H1 (cell line): ENCODE data around the gene JAKMIP1. TPM values are rescaled to one million over a fixed set of nuclear protein-coding genes. Genes with fewer than 3 reads are reported as not detected.

Experiments
- CHD7 ChIP-seq: fragments of 300-600 bp; sonication (generic); IDR thresholded peaks from 2 replicates; pipeline ENCODE4 v1.7.1; 2012; ENCODE audit warnings: low read length, moderate library complexity, mild to moderate bottlenecking, inconsistent platforms; ENCODE audit not compliant: insufficient replicate concordance
- GABPA ChIP-seq: IDR thresholded peaks from 2 replicates; pipeline ENCODE4 v1.6.1; 2011; ENCODE audit warnings: mild to moderate bottlenecking, low read length, moderate library complexity, borderline replicate concordance; ENCODE audit not compliant: insufficient read depth
- polyA plus RNA-seq, 7 experiments: library from polyadenylated mRNA; depleted of rRNA in 3 of 7; stranded (reverse) in 5 of 7; unstranded in 2 of 7; fragments of >200 nt in 5 of 7; fragments of 200-250 nt in 2 of 7; gene quantifications; 1 replicate in 5 of 7; 2 replicates in 1 of 7; 4 replicates in 1 of 7; pipeline versions ENCODE4 v1.2.1 to v1.2.3, GENCODE V29; 2011 to 2013; ENCODE audit warnings: missing spikeins in 2 of 7, mixed read lengths in 2 of 7
- total RNA-seq: library from RNA; stranded (reverse); fragmentation: NEBNext Ultra II Directional; extraction: Animal tissue kit (Norgen Biotek cat#: 25700); gene quantifications from 2 replicates; pipeline ENCODE4 v1.2.1, GENCODE V29; 2021

Gene JAKMIP1
- total and polyA plus RNA-seq, 2 of the 8 experiments (the other 6 are each of a cell fraction or from before 2014, with no cell fraction given): 2.5 to 4.4 TPM

- TF ChIP-seq GABPA: no peak
- no peak for TF ChIP-seq CHD7
Measured at GRCh38 chr4:6063684-6064083, 136.7 kb downstream of the JAKMIP1 start (continued).
